Spinal cord (tissue), 10 donors: ENCODE measurements around the gene ANKLE1. TPM values are rescaled to one million over a fixed set of nuclear protein-coding genes. Genes with fewer than 3 reads are reported as not detected.
A peak's percentile ranks its signal among the peaks of the same experiment; 100 is the strongest.

Experiments
- DNase-seq, 6 donors: peaks; one replicate each; pipeline versions ENCODE4 v3.0.0 to v3.0.0-alpha.2; 2013 to 2015; ENCODE audit warnings: low spot score in 6 of 6, low read depth in 4 of 6
- H3K27ac ChIP-seq: one replicate; pipeline ENCODE4 v1.5.1; 2013; ENCODE audit warnings: low read depth, low read length, control low read depth
- H3K27me3 ChIP-seq: one replicate; pipeline ENCODE4 v1.6.1; 2013; ENCODE audit warnings: low read length; ENCODE audit not compliant: control insufficient read depth, insufficient read depth
- H3K36me3 ChIP-seq: one replicate; pipeline ENCODE4 v1.6.1; 2013; ENCODE audit warnings: low read length; ENCODE audit not compliant: control insufficient read depth, insufficient read depth
- H3K4me1 ChIP-seq: one replicate; pipeline ENCODE4 v1.6.1; 2013; ENCODE audit warnings: low read length; ENCODE audit not compliant: control insufficient read depth, insufficient read depth
- H3K4me3 ChIP-seq: one replicate; pipeline ENCODE4 v1.5.1; 2013; ENCODE audit warnings: low read depth, low read length, control low read depth
- H3K9me3 ChIP-seq: one replicate; pipeline ENCODE4 v1.6.1; 2013; ENCODE audit warnings: low read length; ENCODE audit not compliant: control insufficient read depth, insufficient read depth
- WGBS: methylation state at CpG from one replicate; pipeline ENCODE4 v1.1.5; 2013; ENCODE audit warnings: missing lambda C conversion rate; ENCODE audit not compliant: insufficient coverage; 5-methylcytosine and 5-hydroxymethylcytosine counted together
- polyA plus RNA-seq, 2 donors: library from polyadenylated mRNA; unstranded; fragments of 120-200 nt; gene quantifications; one replicate each; pipeline ENCODE4 v1.2.1, GENCODE V29; 2013; ENCODE audit not compliant: insufficient read length in 2 of 2
- total RNA-seq, 2 donors: library from RNA; depleted of rRNA in 1 of 2; stranded (reverse); fragments of 120-200 nt in 1 of 2; fragments of >200 nt in 1 of 2; gene quantifications; one replicate each; pipeline versions ENCODE4 v1.2.3 to v1.2.4, GENCODE V29; 2013 to 2014
- donor health status: healthy.

The ANKLE1 gene
- total and polyA plus RNA-seq, 4 donors = 0.61 to 4.3 (median 1.7) TPM

GRCh38 chr19:17248011-17248776 lies 33.5 kb upstream of the ANKLE1 start:
- Histone ChIP-seq H3K36me3 (no peaks in the 10 kb centered on the region), H3K27me3 (no peaks in the 10 kb centered on the region), H3K4me1 (peaks cover 42% of the 10 kb centered on the region), H3K4me3 (no peak overlapping the region), H3K27ac (no peak overlapping the region), H3K9me3 (no peaks in the 10 kb centered on the region)
- WGBS = 52% methylated on average over 20 of the region's 21 CpGs
- DNase-seq = no peak

GRCh38 chr19:17249887-17250548 lies 31.7 kb upstream of the ANKLE1 start:
- Histone ChIP-seq H3K27ac (no peak overlapping the region), H3K36me3 (no peaks in the 10 kb centered on the region), H3K27me3 (no peaks in the 10 kb centered on the region), H3K9me3 (no peaks in the 10 kb centered on the region), H3K4me3 (no peak overlapping the region), H3K4me1 (peaks cover 25% of the 10 kb centered on the region)
- WGBS = 86% methylated on average over 12 of the region's 15 CpGs
- DNase-seq = no peak

GRCh38 chr19:17254636-17255035 lies 27.1 kb upstream of the ANKLE1 start:
- no peaks in the 10 kb centered on the region for H3K27me3 ChIP-seq
- no peaks in the 10 kb centered on the region for H3K36me3 ChIP-seq
- H3K4me3 ChIP-seq = no peak overlapping the region
- no peak overlapping the region for H3K27ac ChIP-seq
- DNase-seq = no peak
- 82% methylated on average over 5 of the region's 10 CpGs for WGBS
- H3K9me3 ChIP-seq = no peaks in the 10 kb centered on the region
- H3K4me1 ChIP-seq = no peaks in the 10 kb centered on the region

- Histone ChIP-seq H3K36me3 (no peaks in the 10 kb centered on the region), H3K9me3 (peaks cover 2% of the 10 kb centered on the region), H3K27ac (no peak overlapping the region), H3K4me3 (no peak overlapping the region), H3K4me1 (no peaks in the 10 kb centered on the region), H3K27me3 (no peaks in the 10 kb centered on the region)
- 55% methylated on average over 14 of the region's 18 CpGs for WGBS
- no peak for DNase-seq
Measured at GRCh38 chr19:17255150-17255621, 26.5 kb upstream of the ANKLE1 start.

GRCh38 chr19:17256130-17256529 lies 25.6 kb upstream of the ANKLE1 start:
- DNase-seq = no peak
- Histone ChIP-seq H3K36me3 (no peaks in the 10 kb centered on the region), H3K27me3 (no peaks in the 10 kb centered on the region), H3K4me3 (no peak overlapping the region), H3K4me1 (no peaks in the 10 kb centered on the region), H3K27ac (no peak overlapping the region), H3K9me3 (peaks cover 2% of the 10 kb centered on the region)
- WGBS = 73% methylated on average over 3 of the region's 3 CpGs

GRCh38 chr19:17259118-17259780 lies 22.5 kb upstream of the ANKLE1 start:
- H3K36me3 ChIP-seq = peaks cover 3% of the 10 kb centered on the region
- peaks cover 2% of the 10 kb centered on the region for H3K9me3 ChIP-seq
- no peaks in the 10 kb centered on the region for H3K27me3 ChIP-seq
- H3K27ac ChIP-seq = no peak overlapping the region
- no peak for DNase-seq
- H3K4me3 ChIP-seq = no peak overlapping the region
- H3K4me1 ChIP-seq = no peaks in the 10 kb centered on the region
- WGBS = 92% methylated on average over 6 of the region's 9 CpGs

GRCh38 chr19:17259934-17260333 lies 21.8 kb upstream of the ANKLE1 start:
- Histone ChIP-seq H3K27ac (no peak overlapping the region), H3K36me3 (peaks cover 3% of the 10 kb centered on the region), H3K9me3 (peaks cover 2% of the 10 kb centered on the region), H3K4me1 (no peaks in the 10 kb centered on the region), H3K4me3 (no peak overlapping the region), H3K27me3 (no peaks in the 10 kb centered on the region)
- no peak for DNase-seq
- no CpG with 5 or more reads among the region's 1 CpG for WGBS

GRCh38 chr19:17260842-17261325 lies 20.8 kb upstream of the ANKLE1 start:
- WGBS = 18% methylated on average over 14 of the region's 15 CpGs
- DNase-seq = peak in 2 of 6 donors; percentile 66 to 72
- H3K36me3 ChIP-seq = peaks cover 3% of the 10 kb centered on the region
- no peaks in the 10 kb centered on the region for H3K4me1 ChIP-seq
- no peak overlapping the region for H3K27ac ChIP-seq
- H3K4me3 ChIP-seq = no peak overlapping the region
- H3K9me3 ChIP-seq = peaks cover 2% of the 10 kb centered on the region
- H3K27me3 ChIP-seq = no peaks in the 10 kb centered on the region

GRCh38 chr19:17262557-17262956 lies 19.1 kb upstream of the ANKLE1 start:
- 59% methylated on average over 16 of the region's 16 CpGs for WGBS

More at GRCh38 chr19:17262557-17262956, 19.1 kb upstream of the ANKLE1 start:
- no peaks in the 10 kb centered on the region for H3K27me3 ChIP-seq
- H3K27ac ChIP-seq = no peak overlapping the region
- peaks cover 2% of the 10 kb centered on the region for H3K9me3 ChIP-seq
- peaks cover 4% of the 10 kb centered on the region for H3K4me1 ChIP-seq
- H3K4me3 ChIP-seq = no peak overlapping the region
- peaks cover 3% of the 10 kb centered on the region for H3K36me3 ChIP-seq
- no peak for DNase-seq
